SW 1271 (cell line): ENCODE data around the gene C11orf91.
"Not testable (repeated sequence)": the region's sequence is repeated elsewhere in the genome, so short reads cannot be mapped to it uniquely, and the experiment has no call there.

Experiments used
- DNase-seq, 2 experiments: peaks; one replicate each; lab custom pipeline; 2025; lab: John Stamatoyannopoulos, UW

The C11orf91 gene

DNA sequence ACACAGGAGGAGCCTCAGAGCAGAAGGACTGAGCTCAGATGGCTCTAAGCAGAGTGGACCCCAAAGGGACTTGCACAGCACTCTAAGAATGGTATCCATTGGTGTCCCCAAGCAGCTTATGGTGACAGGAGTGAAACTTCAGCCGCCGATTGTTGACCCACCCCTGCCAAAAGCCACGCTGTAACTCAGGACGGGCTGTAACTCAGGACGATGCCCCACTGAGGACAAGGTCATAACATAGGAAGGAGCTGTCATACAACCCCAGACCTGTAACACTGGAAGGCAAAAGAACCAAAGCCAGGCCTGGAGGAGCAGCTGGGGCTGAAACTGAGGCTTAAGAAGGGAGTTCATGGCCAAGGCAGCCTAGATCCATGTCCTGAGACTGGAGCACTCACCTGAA lies 21.4 kb upstream of the C11orf91 start:
- no peak for DNase-seq

DNA sequence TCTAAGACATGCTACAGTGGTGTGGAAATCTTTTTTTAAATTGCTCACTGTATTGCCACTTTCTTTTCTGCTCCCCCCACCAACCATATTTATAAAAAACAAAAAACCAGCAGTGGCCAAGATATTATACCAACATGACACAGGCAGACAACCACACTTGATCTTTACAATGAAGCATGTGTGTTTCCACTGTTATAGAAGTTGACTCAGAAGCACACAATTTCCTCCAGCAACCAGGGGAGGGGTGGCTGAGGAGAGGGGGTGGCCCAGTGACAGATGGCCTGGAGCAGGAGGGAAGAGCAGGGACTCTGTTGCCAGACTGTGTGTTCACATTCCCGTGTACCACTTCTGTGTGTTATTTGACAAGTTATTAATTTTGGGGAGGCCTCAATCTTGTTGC lies 20.8 kb upstream of the C11orf91 start:
- DNase-seq, result peak in 1 of 2 experiments; percentile 58

DNA sequence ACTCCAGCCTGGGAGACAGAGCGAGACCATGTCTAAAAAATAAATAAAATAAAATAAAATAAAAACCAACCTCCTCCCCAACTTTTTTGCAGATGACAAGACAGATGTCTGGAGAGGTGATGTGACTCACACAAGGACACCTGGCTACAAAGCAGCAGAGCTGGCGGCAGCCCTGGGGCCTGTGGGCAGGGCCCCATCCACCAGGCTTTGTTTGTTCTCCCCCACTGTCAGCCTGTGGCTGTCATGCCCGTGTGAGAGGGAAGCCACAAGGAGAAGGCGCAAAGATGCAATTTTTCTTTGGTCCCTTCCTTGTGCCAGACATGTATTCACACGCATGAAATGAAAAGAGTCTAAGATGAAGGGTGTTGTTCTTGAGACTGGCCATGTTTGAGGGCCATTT lies 19.0 kb upstream of the C11orf91 start:
- DNase-seq, result no peak

DNA sequence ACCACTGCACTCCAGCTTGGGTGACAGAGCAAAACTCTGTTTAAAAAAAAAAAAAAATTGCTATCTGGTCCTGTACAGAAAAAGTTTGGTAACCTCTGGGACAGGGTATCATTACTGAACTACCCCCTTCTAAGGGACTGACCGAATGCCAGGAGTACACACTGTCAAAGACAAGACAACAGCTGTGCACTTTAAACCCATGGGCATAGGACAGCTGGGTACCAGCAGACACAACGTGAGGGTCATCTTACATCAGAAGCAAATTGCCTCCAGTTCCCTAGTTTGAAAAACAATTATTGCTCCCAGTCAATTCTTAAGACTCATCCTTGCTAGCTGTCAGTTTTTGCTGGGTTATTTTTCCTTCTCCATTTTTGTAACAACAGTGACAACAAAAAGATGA lies 17.8 kb upstream of the C11orf91 start:
- DNase-seq, result no peak

DNA sequence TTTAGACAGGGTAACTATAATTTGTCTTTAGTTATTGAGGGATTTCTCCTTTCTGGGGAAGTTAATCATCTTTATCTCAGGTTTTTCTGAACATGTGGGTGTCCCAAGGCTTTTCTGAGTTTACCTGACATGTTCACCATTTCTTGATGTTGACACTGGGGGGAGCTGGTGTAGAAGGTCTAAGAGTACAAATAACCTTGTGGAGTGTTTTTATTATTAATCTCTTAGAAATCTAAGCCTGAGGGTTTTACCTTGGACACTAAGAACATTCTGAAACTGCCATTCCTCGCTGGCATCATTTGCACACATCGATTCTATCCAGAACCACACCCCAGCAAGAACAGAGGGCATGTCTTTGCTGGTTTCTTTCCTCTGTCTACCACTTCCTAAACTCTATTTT lies 15.6 kb upstream of the C11orf91 start:
- peak in 1 of 2 experiments; percentile 38 for DNase-seq

DNA sequence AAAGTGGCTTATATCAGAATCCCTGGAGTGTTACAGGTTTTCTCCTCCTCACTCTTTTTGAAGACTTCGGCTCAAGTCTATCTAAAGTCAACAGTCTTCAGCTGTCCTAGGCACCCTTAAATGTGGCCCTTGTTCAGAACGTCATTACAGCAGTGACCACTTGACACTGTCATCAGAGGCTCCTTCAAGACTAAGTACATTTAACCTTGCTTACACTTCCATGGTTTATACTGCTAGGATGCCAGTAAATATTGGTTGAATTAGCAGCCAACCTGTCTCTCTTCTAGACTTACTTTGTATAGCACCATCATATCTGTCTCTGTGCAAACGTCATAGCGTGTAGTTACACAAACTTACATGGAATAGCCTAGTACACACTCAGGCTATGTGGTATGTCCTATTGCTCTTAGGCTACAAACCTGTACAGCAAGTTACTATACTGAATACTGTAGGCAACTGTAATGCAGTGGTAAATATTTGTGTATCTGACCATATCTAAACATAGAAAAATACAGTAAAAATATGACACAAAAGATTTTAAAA lies 13.3 kb upstream of the C11orf91 start:
- DNase-seq, result no peak

DNA sequence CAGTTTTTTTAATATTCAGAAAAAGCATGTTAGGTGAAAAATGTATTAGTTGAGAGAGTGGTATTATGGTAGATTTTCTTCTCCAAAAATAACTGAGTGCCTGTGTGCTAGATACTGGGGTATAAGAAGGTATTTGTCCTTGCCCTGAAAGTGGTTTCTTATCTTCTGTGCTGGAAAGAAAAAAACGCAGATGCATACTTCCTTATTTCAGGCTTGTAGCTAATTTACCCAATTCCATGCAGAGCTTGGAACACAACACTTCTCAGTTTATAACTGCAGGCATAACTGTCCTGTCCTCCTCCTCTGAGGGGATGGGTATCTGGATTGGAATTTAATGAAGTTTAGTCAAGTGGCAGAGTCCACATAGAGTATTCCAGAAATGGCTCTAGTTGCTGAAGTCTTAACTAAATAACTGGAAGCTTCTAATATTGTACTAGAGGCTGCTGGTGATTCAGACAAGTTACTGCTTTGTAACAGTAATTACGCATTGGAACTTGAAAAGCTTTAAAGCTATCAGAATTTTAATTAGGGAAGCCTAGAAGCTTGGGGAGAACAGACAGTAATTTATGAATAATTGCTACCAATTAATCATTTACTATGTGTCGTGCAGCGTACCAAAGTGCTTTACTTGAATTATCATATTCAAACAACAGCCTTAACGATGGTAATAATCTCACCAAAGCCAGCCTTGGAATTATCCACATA lies 12.7 kb upstream of the C11orf91 start:
- no peak for DNase-seq

DNA sequence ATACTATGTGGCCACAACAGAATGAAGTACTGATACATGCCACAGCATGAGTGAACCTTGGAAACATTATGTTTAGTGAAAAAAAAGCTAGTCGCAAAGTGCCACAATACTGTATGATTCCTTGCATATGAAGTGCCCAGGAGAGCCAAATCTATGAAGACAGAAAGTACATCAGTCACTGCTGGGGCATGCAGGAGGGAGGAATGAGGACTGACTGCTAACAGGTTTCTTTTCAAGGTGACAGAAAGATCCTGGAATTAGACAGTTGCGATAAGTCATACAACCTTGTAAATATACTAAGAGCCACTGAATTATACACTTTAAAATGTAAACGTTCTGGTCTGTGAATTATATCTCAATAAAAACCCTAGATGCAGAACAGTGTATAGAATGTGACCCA lies 11.8 kb upstream of the C11orf91 start:
- DNase-seq, result no peak

DNA sequence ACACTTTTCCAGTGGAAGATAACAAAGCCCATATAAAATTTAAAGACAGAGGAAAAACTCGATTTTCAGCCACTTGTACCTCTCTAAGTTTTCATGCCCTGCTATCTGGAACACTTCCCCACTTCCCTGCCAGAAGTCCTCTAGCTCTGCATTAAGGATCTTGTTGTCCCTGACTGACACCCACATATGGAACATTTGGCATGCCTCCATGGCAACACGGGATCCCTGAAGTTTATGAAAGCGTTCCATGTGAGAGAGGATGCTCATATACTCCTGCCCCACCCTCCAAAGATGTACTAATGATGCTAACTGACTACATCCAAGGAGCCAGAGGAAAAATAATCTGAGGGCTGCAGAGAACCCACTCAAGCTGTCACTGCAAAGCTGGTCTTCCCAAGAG lies 8.8 kb upstream of the C11orf91 start:
- no peak for DNase-seq

DNA sequence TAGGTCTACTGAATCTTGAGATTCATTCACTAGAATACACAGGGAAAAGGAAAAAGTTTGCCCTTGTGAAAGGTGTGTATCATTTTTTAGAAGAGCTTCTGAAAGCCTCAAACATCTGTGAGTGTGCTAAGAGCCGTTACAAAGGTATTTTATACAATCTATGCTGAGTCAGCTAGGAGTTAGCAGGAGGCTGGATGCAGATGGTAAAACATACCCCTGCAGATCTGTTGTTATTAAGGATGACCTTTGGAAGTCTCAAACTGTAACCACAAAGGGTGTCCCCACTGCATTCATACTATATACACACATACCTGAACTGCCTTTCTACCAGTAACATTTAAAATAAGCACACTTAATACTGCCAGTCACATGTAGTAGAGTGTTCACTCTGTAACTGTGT lies 8.4 kb upstream of the C11orf91 start:
- DNase-seq, result no peak

DNA sequence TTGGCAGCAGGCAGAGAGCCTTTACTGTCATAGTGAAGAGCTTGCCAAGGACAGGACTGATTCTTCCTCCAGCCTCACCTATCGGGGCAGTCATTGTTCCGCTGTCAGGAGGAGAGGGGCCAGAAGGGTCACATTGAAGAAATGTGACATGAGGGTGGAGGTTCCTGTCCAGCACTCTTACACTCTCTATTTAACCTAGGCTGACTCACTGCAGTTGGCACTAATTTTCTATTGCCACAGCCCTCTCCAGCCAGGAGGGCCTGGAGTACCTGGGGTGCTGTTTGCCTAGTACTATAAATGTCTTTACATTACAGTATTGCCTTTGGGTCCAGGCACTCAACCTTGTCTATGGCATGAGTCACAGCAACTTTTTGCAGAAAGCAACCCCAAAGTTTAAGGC lies 7.2 kb upstream of the C11orf91 start:
- not testable (repeated sequence) for DNase-seq

DNA sequence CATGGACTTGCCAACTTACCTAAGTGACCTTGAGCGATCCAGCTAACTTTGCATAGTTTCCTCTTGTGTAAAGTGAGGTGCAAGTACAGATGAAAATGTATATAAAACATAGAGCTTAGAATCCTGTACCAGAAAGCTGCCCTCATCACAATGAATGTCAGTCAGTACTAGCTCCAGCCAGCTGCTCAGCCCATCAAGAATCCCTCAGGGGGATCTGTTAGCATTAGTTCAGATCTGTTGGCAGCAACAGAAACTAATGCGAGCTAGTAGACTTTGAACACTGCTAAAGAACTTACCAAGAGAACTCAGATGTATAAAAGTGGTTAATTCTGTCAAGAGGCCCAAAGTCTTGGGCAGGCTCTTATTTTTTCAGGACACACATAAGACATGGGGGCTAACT lies 6.3 kb upstream of the C11orf91 start:
- DNase-seq, result no peak

DNA sequence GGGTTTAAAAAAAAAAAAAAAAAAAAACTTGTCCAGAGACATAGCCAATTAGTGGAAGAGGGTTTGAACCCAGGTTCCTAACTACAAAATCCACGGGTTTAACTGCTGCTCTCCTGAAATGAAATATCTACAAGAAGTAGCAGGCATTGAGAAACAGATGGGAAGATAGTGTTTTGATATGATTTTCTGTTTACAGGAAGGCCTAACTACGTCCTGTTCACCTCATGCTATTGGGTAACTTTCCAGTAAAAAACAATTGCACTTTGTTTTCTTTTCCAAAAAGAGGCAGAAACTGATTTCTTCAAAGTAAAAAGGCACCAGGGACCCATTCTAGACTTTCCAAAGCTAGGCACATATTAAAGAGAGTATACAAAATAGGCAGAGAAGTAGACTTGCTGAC lies 5.9 kb upstream of the C11orf91 start:
- no peak for DNase-seq

DNA sequence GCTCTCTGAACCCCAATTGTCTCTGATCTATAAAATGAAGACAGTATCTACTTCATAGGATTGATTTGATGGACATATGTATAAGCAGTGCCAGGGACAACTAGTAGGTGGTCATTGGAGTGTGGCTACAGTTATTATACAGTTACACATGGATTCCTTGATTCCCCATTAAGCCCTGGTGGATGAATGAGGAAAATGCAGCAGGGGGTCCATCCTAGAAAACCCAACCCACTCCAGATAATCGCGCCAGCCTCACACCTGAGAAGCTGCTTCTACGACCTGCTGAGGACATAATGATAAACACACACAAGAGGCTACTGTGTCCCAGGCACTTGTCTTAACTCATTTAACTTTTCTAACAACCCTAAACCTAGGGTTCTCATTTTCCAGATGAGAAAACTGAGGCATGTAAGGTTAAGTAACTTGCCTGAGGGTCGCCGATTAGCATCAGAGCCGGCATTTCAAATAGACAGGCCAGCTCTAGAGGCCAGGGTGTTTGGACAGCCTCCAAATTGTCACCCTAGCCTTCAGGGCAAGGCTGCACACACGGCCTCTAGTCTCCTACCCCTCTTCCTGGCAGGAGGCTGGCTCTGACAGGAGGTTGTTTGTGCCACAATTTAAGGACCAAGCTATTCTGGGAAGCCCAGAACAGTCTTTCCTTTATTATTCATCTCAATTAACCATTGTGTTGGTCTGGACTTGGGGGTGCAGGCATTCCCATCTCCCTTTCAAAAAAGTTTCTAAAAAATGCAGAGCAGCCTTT lies 3.8 kb upstream of the C11orf91 start:
- peak in 1 of 2 experiments; percentile 34 for DNase-seq

DNA sequence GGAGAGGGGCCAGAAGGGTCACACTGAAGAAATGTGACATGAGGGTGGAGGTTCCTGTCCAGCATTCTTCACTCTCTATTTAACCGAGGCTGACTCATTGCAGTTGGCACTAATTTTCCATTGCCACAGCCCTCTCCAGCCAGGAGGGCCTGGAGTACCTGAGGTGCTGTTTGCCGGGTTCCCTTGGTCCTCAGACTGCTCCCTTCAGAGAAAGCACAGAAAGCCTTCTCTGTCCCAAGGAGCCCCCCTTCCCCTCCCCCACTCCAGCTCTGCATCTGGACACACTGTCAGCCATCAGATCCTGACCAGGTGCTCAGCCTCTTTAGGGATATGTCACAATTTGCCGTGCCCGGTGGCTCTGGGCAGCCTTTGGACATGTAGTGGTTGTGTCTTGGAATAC lies 3.2 kb upstream of the C11orf91 start:
- DNase-seq, result peak in 1 of 2 experiments; percentile 38

DNA sequence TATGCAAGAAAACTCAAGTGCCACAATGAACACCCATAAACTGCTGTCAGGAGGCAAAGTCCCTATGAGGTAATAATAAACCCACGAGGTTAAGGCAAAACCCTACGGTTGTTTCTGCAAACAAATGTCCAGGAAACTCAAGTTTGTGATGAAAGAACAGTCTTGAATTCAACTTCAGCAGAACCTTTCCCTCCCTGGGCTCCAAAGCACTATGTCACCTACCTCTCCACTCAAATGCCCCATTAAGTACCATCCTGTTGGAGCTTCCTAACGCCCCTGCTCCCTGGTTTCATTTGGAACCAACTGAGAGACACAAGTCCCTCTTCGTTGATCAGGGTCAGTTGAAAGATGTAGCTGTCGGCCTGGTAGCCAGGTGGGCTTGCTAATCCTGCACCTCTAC lies 2.6 kb upstream of the C11orf91 start:
- DNase-seq, result no peak

DNA sequence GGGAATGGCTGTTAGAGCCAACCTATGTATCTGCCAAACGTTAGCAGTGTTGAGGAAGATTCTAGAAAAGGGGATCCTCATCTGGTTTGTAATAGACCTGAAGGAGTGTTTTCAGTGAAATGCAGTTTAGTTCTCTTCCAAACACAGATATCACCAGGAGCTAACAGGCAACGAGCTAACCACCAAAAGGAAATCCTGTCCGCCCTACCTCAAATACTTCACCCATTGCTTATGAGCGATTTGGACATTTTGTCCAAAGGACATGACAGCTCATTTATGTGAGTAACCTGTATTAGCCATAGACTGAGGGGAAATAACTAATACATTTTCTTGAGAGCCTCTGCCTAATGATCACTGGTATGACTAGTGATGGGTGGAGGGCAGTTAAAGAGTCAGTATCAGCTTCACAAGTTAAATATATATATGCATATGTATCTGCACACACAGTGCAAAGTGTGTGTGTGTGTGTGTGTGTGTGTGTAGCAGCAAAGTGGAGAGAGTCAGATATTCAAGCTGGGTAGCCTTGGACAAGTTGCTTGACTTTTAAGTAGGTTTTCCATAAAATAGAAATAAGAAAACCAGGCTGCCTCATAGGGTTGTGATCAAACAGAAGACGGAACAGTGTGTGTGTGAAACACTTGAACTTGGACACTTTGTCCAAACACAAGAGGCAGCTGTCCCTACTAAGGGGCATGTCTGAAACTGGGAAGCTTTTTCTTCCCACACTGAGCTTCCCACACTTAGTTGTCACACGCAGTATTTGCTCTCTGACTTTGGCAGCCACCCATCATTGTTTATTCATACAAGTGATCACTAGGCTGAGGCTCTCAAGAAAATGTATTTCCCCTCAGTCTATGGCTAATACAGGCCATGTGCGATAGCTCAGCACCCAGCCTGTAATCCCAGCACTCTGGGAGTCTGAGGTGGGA lies 940 bp upstream of the C11orf91 start:
- DNase-seq, result peak in 1 of 2 experiments; percentile 49

DNA sequence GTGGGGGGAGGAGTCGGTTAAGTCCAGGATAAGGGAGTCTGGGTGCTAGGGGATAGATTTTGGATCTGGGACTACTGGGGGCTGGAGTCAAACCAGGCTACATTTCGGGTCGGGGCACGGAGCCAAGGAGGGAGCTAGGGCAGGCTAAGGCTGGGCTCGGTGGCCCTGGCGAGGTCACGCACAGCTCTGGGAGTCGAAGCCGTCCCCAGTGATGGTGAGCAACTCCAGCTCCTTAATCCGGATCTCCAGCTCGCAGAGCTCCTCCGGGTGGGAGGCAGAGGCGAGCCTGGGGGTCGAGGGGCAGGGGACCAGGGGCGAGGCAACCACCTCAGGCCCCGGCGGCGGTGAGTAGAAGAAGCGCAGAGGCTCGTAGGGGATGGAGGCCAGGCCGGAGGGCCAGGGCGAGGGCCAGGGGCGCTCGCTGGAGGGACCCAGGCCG lies 544 bp downstream of the C11orf91 start:
- DNase-seq, result no peak

DNA sequence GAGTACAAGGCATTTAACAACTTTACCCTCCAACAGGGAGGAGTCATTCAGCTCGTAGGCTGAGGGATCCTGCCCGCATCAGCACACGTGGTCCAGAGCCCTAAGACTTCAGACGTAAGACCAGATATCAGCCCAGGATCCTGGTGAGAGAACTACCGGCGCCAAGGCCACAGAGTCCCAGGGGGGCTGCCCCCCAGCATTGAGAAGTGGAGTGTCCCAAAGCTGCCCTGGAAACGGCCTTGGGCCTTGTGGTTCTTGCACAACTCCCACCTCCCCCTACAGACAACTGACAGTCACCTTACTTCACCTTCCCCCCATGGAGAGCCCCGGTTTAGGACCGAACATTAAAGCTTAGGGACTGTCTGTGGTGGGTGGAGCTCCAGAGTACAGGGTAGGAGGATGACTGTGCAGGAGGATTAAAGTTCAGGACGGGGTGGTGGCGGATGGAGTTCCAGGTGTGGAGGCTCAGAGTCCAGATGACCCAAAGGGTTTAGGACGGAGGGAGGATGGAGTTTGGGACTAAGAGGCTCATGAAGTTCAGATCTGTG lies 1.0 kb downstream of the C11orf91 start:
- DNase-seq, result no peak

DNA sequence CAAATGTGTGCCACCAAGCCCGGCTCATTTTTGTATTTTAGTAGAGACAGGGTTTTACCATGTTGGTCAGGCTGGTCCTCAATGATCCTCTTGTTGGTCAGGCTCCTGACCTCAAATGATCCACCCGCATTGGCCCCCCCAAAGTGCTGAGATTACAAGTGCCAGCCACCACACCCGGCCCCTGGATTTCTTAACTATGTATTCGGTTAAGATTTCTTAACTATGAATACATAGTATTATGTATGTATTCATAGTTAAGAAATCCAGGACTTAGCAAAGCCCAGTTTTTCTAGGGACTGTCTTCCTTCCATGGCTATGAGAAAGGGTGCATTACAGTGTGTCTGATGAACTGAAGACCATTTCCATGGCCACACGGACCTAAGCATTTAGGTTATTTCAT lies 1.7 kb downstream of the C11orf91 start:
- no peak for DNase-seq

DNA sequence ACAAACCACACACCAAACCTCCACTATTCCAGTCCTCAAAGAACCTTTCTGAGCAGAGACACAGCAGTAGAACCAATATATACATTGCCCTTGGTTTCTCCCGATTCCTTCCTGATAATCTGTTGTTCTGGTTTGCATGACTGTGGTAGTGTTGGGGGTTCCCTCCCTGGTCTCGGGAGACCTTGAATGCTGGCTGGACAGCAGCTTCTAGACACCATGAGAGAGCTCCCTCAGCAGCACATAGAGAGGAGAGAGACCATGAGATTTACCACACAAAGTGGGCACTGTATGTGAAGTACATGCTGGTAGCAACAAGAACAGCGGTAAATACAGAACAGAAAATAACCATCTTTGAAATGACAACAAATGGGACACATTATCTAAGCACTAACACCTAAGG lies 2.6 kb downstream of the C11orf91 start:
- no peak for DNase-seq
